Endodermal cell (in vitro differentiated cells): ENCODE results near the gene ANO3. TPM values are rescaled to one million over a fixed set of nuclear protein-coding genes. Genes with fewer than 3 reads are reported as not detected.

Experiments used
- DNase-seq: peaks from one replicate; pipeline ENCODE4 v3.0.0-alpha.2; 2017
- H3K27ac ChIP-seq: 2 replicates; pipeline ENCODE4 v1.5.1; 2013; ENCODE audit warnings: mild to moderate bottlenecking, low read depth, low read length, moderate library complexity
- H3K27me3 ChIP-seq: 2 replicates; pipeline ENCODE4 v1.6.1; 2013; ENCODE audit warnings: mild to moderate bottlenecking, low read length, moderate library complexity; ENCODE audit not compliant: insufficient read depth, control insufficient read depth, poor library complexity, severe bottlenecking
- H3K36me3 ChIP-seq: 2 replicates; pipeline ENCODE4 v1.7.0; 2013; ENCODE audit warnings: mild to moderate bottlenecking, low read length, moderate library complexity; ENCODE audit not compliant: control insufficient read depth, insufficient read depth
- H3K4me1 ChIP-seq: one replicate; pipeline ENCODE4 v1.7.0; 2013; ENCODE audit warnings: low read length; ENCODE audit not compliant: control insufficient read depth, insufficient read depth
- H3K4me3 ChIP-seq: 2 replicates; pipeline ENCODE4 v1.5.1; 2013; ENCODE audit warnings: mild to moderate bottlenecking, low read length, moderate library complexity
- H3K9ac ChIP-seq: 2 replicates; pipeline ENCODE4 v1.6.1; 2013; ENCODE audit warnings: mild to moderate bottlenecking, low read length, moderate library complexity; ENCODE audit not compliant: poor library complexity, severe bottlenecking; ENCODE audit errors: extremely low read depth
- H3K9me3 ChIP-seq: 2 replicates; pipeline ENCODE4 v1.6.1; 2013; ENCODE audit warnings: mild to moderate bottlenecking, low read length, moderate library complexity; ENCODE audit not compliant: control insufficient read depth
- H3K27ac Mint-ChIP-seq: 2 replicates; pipeline ENCODE4 v1.8.0; 2020; ENCODE audit warnings: mixed read lengths
- H3K27me3 Mint-ChIP-seq: 2 replicates; pipeline ENCODE4 v1.8.0; 2021; ENCODE audit warnings: mild to moderate bottlenecking, mixed read lengths; ENCODE audit not compliant: insufficient read depth
- H3K36me3 Mint-ChIP-seq: 2 replicates; pipeline ENCODE4 v1.8.0; 2020; ENCODE audit warnings: low read depth, mixed read lengths
- H3K4me1 Mint-ChIP-seq: 2 replicates; pipeline ENCODE4 v1.8.0; 2020; ENCODE audit warnings: mixed read lengths
- H3K4me3 Mint-ChIP-seq: 2 replicates; pipeline ENCODE4 v1.8.0; 2020; ENCODE audit warnings: mild to moderate bottlenecking, moderate library complexity, mixed read lengths
- H3K9me3 Mint-ChIP-seq: 2 replicates; pipeline ENCODE4 v1.8.0; 2020; ENCODE audit warnings: mild to moderate bottlenecking, mixed read lengths
- WGBS, 2 experiments: methylation state at CpG; one replicate each; pipeline versions ENCODE4 v1.1.5 to v1.1.7; 2013; ENCODE audit warnings: missing lambda C conversion rate in 2 of 2, mixed read lengths in 1 of 2; ENCODE audit not compliant: insufficient coverage in 1 of 2, insufficient read length in 1 of 2; 5-methylcytosine and 5-hydroxymethylcytosine counted together
- total RNA-seq, 2 donors: library from RNA; stranded (reverse); fragmentation: NEBNext Ultra II Directional in 1 of 2; extraction: Animal tissue kit (Norgen Biotek cat#: 25700) in 1 of 2; gene quantifications; 2 replicates in 1 of 2; 3 replicates in 1 of 2; pipeline ENCODE4 v1.2.1, GENCODE V29; 2021
- TF ChIP-seq, protein P1 (sequence below): fragments of 200-600 bp; sonication (generic); conservative IDR thresholded peaks from 2 replicates; pipeline ENCODE4 v1.5.0; 2021; ENCODE audit warnings: antibody characterized with exemption, mild to moderate bottlenecking

Gene ANO3
- total RNA-seq, 2 donors from 2014 or later, result not detected

GRCh38 chr11:26333906-26334305 lies 2.0 kb downstream of the ANO3 start:
- H3K4me1 ChIP-seq, result no peaks in the 10 kb centered on the region
- TF ChIP-seq, protein P1, sequence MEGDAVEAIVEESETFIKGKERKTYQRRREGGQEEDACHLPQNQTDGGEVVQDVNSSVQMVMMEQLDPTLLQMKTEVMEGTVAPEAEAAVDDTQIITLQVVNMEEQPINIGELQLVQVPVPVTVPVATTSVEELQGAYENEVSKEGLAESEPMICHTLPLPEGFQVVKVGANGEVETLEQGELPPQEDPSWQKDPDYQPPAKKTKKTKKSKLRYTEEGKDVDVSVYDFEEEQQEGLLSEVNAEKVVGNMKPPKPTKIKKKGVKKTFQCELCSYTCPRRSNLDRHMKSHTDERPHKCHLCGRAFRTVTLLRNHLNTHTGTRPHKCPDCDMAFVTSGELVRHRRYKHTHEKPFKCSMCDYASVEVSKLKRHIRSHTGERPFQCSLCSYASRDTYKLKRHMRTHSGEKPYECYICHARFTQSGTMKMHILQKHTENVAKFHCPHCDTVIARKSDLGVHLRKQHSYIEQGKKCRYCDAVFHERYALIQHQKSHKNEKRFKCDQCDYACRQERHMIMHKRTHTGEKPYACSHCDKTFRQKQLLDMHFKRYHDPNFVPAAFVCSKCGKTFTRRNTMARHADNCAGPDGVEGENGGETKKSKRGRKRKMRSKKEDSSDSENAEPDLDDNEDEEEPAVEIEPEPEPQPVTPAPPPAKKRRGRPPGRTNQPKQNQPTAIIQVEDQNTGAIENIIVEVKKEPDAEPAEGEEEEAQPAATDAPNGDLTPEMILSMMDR, result no peak
- Mint-ChIP-seq H3K27ac (no peak overlapping the region), H3K4me1 (peaks cover 10% of the 10 kb centered on the region), H3K4me3 (no peak overlapping the region), H3K9me3 (peaks cover 3% of the 10 kb centered on the region), H3K36me3 (no peaks in the 10 kb centered on the region), H3K27me3 (peaks cover 41% of the 10 kb centered on the region)
- DNase-seq, result no peak
- H3K9ac ChIP-seq, result no peak overlapping the region
- H3K4me3 ChIP-seq, result no peak overlapping the region
- peaks cover 8% of the 10 kb centered on the region for H3K27me3 ChIP-seq
- WGBS, 2 experiments, result 93 to 94% methylated on average over 2 to 3 of the region's 3 CpGs
- no peaks in the 10 kb centered on the region for H3K36me3 ChIP-seq
- no peaks in the 10 kb centered on the region for H3K9me3 ChIP-seq
- H3K27ac ChIP-seq, result no peak overlapping the region

GRCh38 chr11:26335903-26336302 lies 4.0 kb downstream of the ANO3 start:
- H3K4me1 ChIP-seq, result no peaks in the 10 kb centered on the region
- no peak overlapping the region for H3K27ac ChIP-seq
- H3K9me3 ChIP-seq, result no peaks in the 10 kb centered on the region
- Mint-ChIP-seq H3K27me3 (peaks cover 28% of the 10 kb centered on the region), H3K4me3 (no peak overlapping the region), H3K27ac (no peak overlapping the region), H3K9me3 (peaks cover 3% of the 10 kb centered on the region), H3K36me3 (no peaks in the 10 kb centered on the region), H3K4me1 (peaks cover 9% of the 10 kb centered on the region)
- H3K36me3 ChIP-seq, result no peaks in the 10 kb centered on the region
- TF ChIP-seq, protein P1, result no peak
- H3K4me3 ChIP-seq, result no peak overlapping the region
- no peak overlapping the region for H3K9ac ChIP-seq
- peaks cover 8% of the 10 kb centered on the region for H3K27me3 ChIP-seq
- no peak for DNase-seq

DNA sequence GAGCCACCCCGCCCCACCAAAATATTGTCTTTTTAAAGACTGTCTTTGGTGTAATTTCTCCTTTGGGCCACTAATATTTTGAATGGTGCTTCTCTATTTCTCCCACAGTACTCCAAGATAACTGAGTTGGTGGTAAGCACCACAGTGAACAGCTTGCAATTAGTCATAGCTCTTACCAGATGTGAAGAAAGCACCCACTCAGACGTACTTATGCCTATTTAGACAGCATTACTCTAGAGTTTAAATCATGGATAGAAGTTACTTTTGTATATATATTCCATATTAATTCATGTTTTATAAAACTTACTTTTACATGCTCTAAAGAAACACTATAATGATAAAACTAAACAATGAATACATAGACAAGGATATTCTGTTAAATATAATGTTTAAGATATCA lies 12.7 kb downstream of the ANO3 start:
- TF ChIP-seq, protein P1, result no peak
- no peaks in the 10 kb centered on the region for H3K9me3 ChIP-seq
- Mint-ChIP-seq H3K4me3 (no peak overlapping the region), H3K27ac (no peak overlapping the region), H3K9me3 (no peaks in the 10 kb centered on the region), H3K36me3 (no peaks in the 10 kb centered on the region), H3K4me1 (no peaks in the 10 kb centered on the region), H3K27me3 (no peaks in the 10 kb centered on the region)
- H3K4me3 ChIP-seq, result no peak overlapping the region
- no peaks in the 10 kb centered on the region for H3K4me1 ChIP-seq
- no peaks in the 10 kb centered on the region for H3K36me3 ChIP-seq
- DNase-seq, result no peak
- no peaks in the 10 kb centered on the region for H3K27me3 ChIP-seq
- no peak overlapping the region for H3K9ac ChIP-seq
- 80% methylated on average over 1 of the region's 2 CpGs; no CpG with 5 or more reads in 1 of the 2 experiments for WGBS, 2 experiments
- H3K27ac ChIP-seq, result no peak overlapping the region
